Right lobe of liver (tissue), 4 donors: ENCODE data around the gene SPDYE2B.
"Not testable (repeated sequence)": the region's sequence is repeated elsewhere in the genome, so short reads cannot be mapped to it uniquely, and the experiment has no call there.

Source experiments
- POLR2A ChIP-seq: fragments of 450-650 bp; IDR thresholded peaks from one replicate; pipeline ENCODE4 v1.6.1; 2017; ENCODE audit warnings: antibody characterized with exemption, mild to moderate bottlenecking
- TF ChIP-seq, protein P1 (sequence below), 4 donors: fragments of 200-600 bp in 3 of 4; fragments of 450-650 bp in 1 of 4; IDR thresholded peaks; one replicate each; pipeline versions ENCODE4 v1.5.1 to v1.8.0; 2016 to 2022; ENCODE audit warnings: antibody characterized with exemption in 4 of 4, mild to moderate bottlenecking in 2 of 4
- donor health status: DM: no; HTN: no; CAD: no.
- donor health status: DM: no; HTN: no; CAD: no.
- donor health status: DM: no; HTN: yes; CAD: no.

DNA sequence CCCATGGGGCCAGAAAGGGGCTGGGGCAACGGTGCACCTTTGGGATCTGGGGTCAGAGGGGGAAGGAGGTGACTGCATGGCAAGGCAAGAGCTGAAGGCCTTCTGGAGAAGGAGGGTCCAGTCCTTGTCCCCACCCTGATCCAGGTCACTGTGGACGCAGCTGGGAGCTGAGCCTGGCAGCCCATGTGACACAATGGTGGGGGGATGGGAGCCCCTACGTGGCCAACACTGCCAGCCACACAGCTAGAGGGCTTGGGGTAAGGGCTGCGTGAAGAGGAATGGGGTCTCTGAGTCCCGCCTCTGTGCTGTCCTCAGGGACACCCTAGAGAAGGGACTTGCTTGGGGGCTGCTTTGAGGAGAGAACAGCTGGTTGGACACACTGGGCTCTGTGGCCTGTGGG is 30.7 kb downstream of the SPDYE2B start:
- TF ChIP-seq, protein P1, sequence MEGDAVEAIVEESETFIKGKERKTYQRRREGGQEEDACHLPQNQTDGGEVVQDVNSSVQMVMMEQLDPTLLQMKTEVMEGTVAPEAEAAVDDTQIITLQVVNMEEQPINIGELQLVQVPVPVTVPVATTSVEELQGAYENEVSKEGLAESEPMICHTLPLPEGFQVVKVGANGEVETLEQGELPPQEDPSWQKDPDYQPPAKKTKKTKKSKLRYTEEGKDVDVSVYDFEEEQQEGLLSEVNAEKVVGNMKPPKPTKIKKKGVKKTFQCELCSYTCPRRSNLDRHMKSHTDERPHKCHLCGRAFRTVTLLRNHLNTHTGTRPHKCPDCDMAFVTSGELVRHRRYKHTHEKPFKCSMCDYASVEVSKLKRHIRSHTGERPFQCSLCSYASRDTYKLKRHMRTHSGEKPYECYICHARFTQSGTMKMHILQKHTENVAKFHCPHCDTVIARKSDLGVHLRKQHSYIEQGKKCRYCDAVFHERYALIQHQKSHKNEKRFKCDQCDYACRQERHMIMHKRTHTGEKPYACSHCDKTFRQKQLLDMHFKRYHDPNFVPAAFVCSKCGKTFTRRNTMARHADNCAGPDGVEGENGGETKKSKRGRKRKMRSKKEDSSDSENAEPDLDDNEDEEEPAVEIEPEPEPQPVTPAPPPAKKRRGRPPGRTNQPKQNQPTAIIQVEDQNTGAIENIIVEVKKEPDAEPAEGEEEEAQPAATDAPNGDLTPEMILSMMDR (IDR thresholded peaks at IDR 0.05) = not testable (repeated sequence)
- not testable (repeated sequence) for TF ChIP-seq POLR2A
